Nephron progenitor cell (in vitro differentiated cells): ENCODE results near the gene KIAA1217.
A peak's percentile ranks its signal among the peaks of the same experiment; 100 is the strongest.

Source experiments
- DNase-seq: peaks from one replicate; pipeline ENCODE4 v3.0.0; 2021
- H3K27ac Mint-ChIP-seq: 2 replicates; pipeline ENCODE4 v1.8.0; 2021; ENCODE audit warnings: mild to moderate bottlenecking, moderate library complexity, mixed read lengths
- H3K27me3 Mint-ChIP-seq: 2 replicates; pipeline ENCODE4 v1.8.0; 2021; ENCODE audit warnings: mild to moderate bottlenecking, low read depth, mixed read lengths; ENCODE audit not compliant: poor library complexity
- H3K36me3 Mint-ChIP-seq: 2 replicates; pipeline ENCODE4 v1.8.0; 2021; ENCODE audit warnings: low read depth, mixed read lengths
- H3K4me1 Mint-ChIP-seq: 2 replicates; pipeline ENCODE4 v1.8.0; 2021; ENCODE audit warnings: mixed read lengths
- H3K4me3 Mint-ChIP-seq: 2 replicates; pipeline ENCODE4 v1.8.0; 2021; ENCODE audit warnings: mild to moderate bottlenecking, moderate library complexity, mixed read lengths
- H3K9me3 Mint-ChIP-seq: 2 replicates; pipeline ENCODE4 v1.8.0; 2021; ENCODE audit warnings: mild to moderate bottlenecking, moderate library complexity, mixed read lengths
- TF ChIP-seq, protein P1 (sequence below): fragments of 200-600 bp; sonication (generic); IDR thresholded peaks from 2 replicates; pipeline ENCODE4 v1.5.0; 2021; ENCODE audit warnings: antibody characterized with exemption

The KIAA1217 gene

DNA sequence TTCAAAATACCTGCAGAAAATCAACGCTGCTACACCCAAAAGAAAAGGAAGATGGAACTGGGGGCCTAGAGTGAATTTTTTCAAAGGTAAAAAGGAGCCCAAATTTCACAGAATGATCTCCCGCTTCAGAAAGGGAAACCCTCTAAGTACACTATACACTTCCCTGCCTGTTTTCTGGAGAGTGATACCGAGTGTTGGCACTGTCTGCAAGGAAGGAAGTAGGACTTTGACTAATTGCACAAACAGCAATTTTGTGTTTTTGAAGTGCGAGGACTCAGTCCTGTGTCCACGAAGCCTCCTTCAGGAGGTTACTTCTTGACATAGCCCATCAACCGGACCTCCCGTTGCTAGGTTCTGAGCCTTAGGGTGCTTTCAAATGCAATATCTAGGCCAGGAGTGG, 106.3 kb downstream of the KIAA1217 start:
- DNase-seq: no peak
- Mint-ChIP-seq H3K4me1 (no peaks in the 10 kb centered on the region), H3K27ac (no peak overlapping the region), H3K36me3 (peaks cover 37% of the 10 kb centered on the region), H3K27me3 (no peaks in the 10 kb centered on the region), H3K9me3 (no peaks in the 10 kb centered on the region), H3K4me3 (no peak overlapping the region)
- TF ChIP-seq, protein P1, sequence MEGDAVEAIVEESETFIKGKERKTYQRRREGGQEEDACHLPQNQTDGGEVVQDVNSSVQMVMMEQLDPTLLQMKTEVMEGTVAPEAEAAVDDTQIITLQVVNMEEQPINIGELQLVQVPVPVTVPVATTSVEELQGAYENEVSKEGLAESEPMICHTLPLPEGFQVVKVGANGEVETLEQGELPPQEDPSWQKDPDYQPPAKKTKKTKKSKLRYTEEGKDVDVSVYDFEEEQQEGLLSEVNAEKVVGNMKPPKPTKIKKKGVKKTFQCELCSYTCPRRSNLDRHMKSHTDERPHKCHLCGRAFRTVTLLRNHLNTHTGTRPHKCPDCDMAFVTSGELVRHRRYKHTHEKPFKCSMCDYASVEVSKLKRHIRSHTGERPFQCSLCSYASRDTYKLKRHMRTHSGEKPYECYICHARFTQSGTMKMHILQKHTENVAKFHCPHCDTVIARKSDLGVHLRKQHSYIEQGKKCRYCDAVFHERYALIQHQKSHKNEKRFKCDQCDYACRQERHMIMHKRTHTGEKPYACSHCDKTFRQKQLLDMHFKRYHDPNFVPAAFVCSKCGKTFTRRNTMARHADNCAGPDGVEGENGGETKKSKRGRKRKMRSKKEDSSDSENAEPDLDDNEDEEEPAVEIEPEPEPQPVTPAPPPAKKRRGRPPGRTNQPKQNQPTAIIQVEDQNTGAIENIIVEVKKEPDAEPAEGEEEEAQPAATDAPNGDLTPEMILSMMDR: no peak

DNA sequence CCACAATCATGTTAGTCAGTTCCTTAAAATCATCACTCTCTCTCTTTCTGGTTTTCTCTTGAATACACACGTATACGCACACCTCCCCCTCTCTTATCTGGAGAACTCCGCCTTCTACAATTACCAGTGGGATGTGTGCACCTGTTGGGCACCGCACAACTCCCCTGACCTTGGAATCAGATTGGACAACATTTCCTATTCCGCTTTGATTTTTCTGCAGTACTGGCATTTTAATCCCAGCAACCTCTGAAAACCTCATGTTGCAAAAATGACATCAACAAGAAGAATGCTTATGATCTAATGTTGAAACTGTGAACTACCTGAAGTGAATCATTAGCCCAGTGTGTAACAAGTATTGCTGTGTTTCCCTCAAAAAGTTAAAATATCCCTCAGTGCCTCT, 109.6 kb downstream of the KIAA1217 start:
- Mint-ChIP-seq H3K27ac (peak overlapping the region; percentile 55), H3K9me3 (no peaks in the 10 kb centered on the region), H3K4me1 (no peaks in the 10 kb centered on the region), H3K27me3 (no peaks in the 10 kb centered on the region), H3K4me3 (no peak overlapping the region), H3K36me3 (peaks cover 19% of the 10 kb centered on the region)
- DNase-seq: no peak
- TF ChIP-seq, protein P1: no peak

DNA sequence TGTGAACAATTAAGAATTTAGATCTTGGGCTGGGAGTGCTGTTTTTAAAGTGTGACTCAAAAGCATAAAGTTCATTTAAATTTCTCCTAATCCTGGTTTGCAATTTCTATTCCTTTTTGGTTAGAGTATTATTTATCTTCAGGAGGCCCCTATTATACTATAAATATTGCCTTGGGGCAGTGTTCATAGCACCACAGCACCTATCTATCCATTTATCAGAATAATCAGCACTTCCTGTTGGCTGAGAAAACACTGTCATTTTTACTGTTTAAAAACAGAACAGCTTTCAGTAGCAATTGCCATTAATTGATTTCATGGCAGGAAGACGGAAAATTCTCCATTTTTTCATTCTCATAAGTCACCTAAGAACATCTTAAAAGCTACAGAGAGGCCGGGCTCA, 111.4 kb downstream of the KIAA1217 start:
- H3K36me3 Mint-ChIP-seq: peaks cover 30% of the 10 kb centered on the region
- H3K4me3 Mint-ChIP-seq: no peak overlapping the region
- H3K27me3 Mint-ChIP-seq: no peaks in the 10 kb centered on the region
- H3K4me1 Mint-ChIP-seq: no peaks in the 10 kb centered on the region
- H3K9me3 Mint-ChIP-seq: no peaks in the 10 kb centered on the region
- TF ChIP-seq, protein P1: no peak
- H3K27ac Mint-ChIP-seq: no peak overlapping the region
- no peak for DNase-seq

DNA sequence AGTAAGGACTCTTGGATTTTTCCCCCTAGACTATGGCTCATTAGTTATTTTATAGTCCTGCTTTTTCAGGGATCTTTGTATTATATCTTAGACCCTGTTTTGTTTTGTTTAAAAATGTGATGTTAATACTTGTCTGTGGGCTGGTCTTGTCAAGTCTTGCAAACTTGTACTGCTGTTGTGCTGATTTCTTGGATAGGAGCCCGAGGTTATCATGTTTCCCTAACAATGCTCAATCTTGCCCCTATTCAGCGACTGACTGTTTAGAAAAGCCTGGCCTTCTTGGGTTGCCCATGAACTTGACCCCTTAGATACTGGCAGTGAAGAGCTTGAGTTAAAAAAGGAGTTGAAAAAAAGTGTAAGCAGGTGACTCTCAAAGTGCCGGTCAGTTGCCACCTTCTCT, 115.7 kb downstream of the KIAA1217 start:
- TF ChIP-seq, protein P1: no peak
- no peak overlapping the region for H3K27ac Mint-ChIP-seq
- H3K27me3 Mint-ChIP-seq: no peaks in the 10 kb centered on the region
- no peak overlapping the region for H3K4me3 Mint-ChIP-seq
- H3K4me1 Mint-ChIP-seq: no peaks in the 10 kb centered on the region
- no peak for DNase-seq
- H3K9me3 Mint-ChIP-seq: peaks cover 19% of the 10 kb centered on the region
- H3K36me3 Mint-ChIP-seq: peaks cover 48% of the 10 kb centered on the region

DNA sequence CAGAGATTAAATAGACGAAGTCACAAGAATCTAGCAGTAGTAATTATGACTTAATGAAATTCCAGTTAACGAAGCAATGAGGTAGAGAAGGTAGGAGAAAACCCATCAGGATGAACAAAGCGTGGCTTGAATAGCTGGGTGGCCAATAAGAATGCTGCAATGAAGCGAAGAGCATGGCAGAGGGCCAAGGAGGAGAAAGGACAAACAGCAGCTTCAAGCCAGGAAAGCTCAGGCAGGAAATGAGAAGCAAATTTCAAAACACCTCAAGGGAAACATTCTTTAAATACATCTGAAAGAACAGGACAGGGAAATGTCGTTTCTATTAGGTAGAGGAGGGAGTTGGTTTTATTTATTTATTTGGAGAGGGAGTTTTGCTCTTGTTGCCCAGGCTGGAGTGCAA, 122.5 kb downstream of the KIAA1217 start:
- Mint-ChIP-seq H3K27me3 (peaks cover 9% of the 10 kb centered on the region), H3K36me3 (peaks cover 27% of the 10 kb centered on the region), H3K9me3 (peaks cover 19% of the 10 kb centered on the region), H3K4me1 (no peaks in the 10 kb centered on the region), H3K27ac (no peak overlapping the region), H3K4me3 (no peak overlapping the region)
- TF ChIP-seq, protein P1: no peak
- DNase-seq: no peak

DNA sequence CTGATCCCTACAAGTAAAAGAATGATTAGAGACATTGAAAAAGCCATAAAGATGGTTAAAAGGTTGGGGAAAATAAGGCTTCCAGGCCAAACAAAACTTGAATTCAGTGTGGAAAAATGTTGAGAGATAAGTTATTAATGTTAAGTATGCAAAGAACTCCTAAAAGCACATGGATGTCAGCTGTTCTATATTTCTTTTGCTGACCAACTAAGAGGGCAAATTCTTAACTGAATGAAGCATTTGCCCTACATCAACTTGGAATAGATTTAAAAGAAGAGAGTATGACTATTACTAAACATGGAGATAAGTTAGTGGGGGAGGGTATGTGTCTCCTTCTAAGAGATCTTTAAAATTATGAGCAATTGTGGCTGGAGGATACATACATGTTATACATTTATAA, 124.8 kb downstream of the KIAA1217 start:
- Mint-ChIP-seq H3K9me3 (no peaks in the 10 kb centered on the region), H3K4me3 (no peak overlapping the region), H3K36me3 (peaks cover 13% of the 10 kb centered on the region), H3K27me3 (peaks cover 9% of the 10 kb centered on the region), H3K27ac (no peak overlapping the region), H3K4me1 (no peaks in the 10 kb centered on the region)
- TF ChIP-seq, protein P1: no peak
- DNase-seq: no peak
